Chondrocyte (in vitro differentiated cells): ENCODE results near the gene ICAM2. TPM values are rescaled to one million over a fixed set of nuclear protein-coding genes. Genes with fewer than 3 reads are reported as not detected.

Experiments used
- DNase-seq: peaks from one replicate; pipeline ENCODE4 v3.0.0; 2021; ENCODE audit warnings: mixed read lengths, low spot score
- H3K27ac Mint-ChIP-seq: one replicate; pipeline ENCODE4 v1.8.0; 2021; ENCODE audit warnings: mild to moderate bottlenecking, moderate library complexity, mixed read lengths; ENCODE audit not compliant: unreplicated experiment
- H3K27me3 Mint-ChIP-seq: 2 replicates; pipeline ENCODE4 v1.8.0; 2021; ENCODE audit warnings: low read depth, mixed read lengths
- H3K36me3 Mint-ChIP-seq: 2 replicates; pipeline ENCODE4 v1.8.0; 2021; ENCODE audit warnings: low read depth, mixed read lengths
- H3K4me1 Mint-ChIP-seq: 2 replicates; pipeline ENCODE4 v1.8.0; 2021; ENCODE audit warnings: low read depth, mild to moderate bottlenecking, mixed read lengths
- H3K4me3 Mint-ChIP-seq: one replicate; pipeline ENCODE4 v1.8.0; 2021; ENCODE audit warnings: mild to moderate bottlenecking, moderate library complexity, mixed read lengths; ENCODE audit not compliant: unreplicated experiment
- H3K9me3 Mint-ChIP-seq: 2 replicates; pipeline ENCODE4 v1.8.0; 2021; ENCODE audit warnings: low read depth, mixed read lengths
- total RNA-seq: library from RNA; stranded (reverse); gene quantifications from 3 replicates; pipeline ENCODE4 v1.2.1, GENCODE V29; 2021
- TF ChIP-seq, protein P1 (sequence below): fragments of 200-600 bp; sonication (generic); IDR thresholded peaks from 2 replicates; pipeline ENCODE4 v1.5.0; 2021; ENCODE audit warnings: antibody characterized with exemption, mild to moderate bottlenecking, moderate library complexity

The ICAM2 gene
- total RNA-seq, 1 donor from 2014 or later, result not detected

DNA sequence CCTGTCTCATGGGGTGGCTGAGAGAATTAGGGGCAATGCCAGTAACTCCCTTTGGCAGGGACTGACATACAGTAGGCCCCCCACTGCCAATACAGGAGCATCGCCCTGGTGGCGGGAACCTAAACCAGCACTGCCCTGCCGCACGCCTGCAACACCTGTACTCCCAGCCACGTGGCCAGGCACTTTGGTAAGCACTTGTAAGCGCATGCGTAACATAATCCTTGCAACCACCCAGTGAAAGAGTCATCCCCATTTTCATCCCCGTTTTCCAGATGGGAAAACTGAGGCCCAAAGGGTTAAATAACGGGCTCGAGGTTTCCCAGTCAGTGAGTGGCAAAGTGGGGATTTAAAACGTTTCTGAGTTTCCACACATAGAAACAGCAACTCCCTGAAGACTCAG, 65.2 kb downstream of the ICAM2 start:
- DNase-seq, result no peak
- Mint-ChIP-seq H3K36me3 (no peaks in the 10 kb centered on the region), H3K27me3 (peaks cover 5% of the 10 kb centered on the region), H3K9me3 (no peaks in the 10 kb centered on the region), H3K27ac (no peak overlapping the region), H3K4me3 (no peak overlapping the region), H3K4me1 (no peaks in the 10 kb centered on the region)
- TF ChIP-seq, protein P1, sequence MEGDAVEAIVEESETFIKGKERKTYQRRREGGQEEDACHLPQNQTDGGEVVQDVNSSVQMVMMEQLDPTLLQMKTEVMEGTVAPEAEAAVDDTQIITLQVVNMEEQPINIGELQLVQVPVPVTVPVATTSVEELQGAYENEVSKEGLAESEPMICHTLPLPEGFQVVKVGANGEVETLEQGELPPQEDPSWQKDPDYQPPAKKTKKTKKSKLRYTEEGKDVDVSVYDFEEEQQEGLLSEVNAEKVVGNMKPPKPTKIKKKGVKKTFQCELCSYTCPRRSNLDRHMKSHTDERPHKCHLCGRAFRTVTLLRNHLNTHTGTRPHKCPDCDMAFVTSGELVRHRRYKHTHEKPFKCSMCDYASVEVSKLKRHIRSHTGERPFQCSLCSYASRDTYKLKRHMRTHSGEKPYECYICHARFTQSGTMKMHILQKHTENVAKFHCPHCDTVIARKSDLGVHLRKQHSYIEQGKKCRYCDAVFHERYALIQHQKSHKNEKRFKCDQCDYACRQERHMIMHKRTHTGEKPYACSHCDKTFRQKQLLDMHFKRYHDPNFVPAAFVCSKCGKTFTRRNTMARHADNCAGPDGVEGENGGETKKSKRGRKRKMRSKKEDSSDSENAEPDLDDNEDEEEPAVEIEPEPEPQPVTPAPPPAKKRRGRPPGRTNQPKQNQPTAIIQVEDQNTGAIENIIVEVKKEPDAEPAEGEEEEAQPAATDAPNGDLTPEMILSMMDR, result no peak

DNA sequence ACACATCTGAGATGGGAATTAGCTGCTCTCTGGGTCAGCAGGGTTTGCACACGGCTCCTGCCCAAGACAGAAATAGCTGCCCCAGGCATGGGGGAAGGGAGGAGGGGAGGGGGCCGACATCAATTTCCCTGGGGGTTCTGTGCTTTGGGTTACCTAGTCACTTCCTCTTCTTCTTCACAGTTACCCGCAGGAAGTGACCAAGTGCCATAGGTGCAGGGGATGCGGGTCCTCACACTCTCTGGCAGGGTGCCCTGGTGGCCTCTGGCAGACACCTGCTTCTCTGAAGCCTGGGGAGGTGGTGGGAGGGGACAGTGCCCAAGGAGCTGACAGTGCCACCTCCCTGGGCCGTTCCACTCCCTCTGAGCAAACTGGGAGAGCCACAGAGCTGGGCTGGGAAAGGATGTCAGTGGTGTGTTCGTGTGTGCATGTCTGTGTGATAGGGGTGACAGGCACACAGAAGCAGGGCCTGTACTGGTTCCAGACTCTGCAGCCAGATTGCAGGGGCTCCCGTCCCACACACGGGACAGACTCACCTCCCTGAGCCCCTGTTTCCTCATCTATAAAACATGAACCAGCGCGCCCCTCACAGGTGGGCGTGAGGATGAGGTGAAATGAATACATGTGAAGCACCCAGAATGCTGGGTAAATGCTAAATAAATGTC, 65.9 kb downstream of the ICAM2 start:
- Mint-ChIP-seq H3K9me3 (no peaks in the 10 kb centered on the region), H3K4me1 (no peaks in the 10 kb centered on the region), H3K4me3 (no peak overlapping the region), H3K27me3 (peaks cover 3% of the 10 kb centered on the region), H3K36me3 (no peaks in the 10 kb centered on the region), H3K27ac (no peak overlapping the region)
- TF ChIP-seq, protein P1, result no peak
- no peak for DNase-seq

Other genes starting within 250 kb of the ICAM2 start
- 63.5 to 65.1 TPM (median 64.9 TPM) in 3 replicates for gene CCDC47, start 247.0 kb downstream of the ICAM2 start, total RNA-seq
- gene DDX42, start 246.5 kb downstream of the ICAM2 start, total RNA-seq, result 94.6 to 120 TPM (median 99.0 TPM) in 3 replicates
- gene PSMC5, start 193.2 kb downstream of the ICAM2 start, total RNA-seq, result 92.3 to 112 TPM (median 94.9 TPM) in 3 replicates
- 26.5 to 41.4 TPM (median 27.9 TPM) in 3 replicates for gene FTSJ3, start 193.0 kb downstream of the ICAM2 start, total RNA-seq
- gene SMARCD2, start 177.9 kb downstream of the ICAM2 start, total RNA-seq, result 30.7 to 35.1 TPM (median 34.6 TPM) in 3 replicates
- gene CSH2, start 147.0 kb downstream of the ICAM2 start, total RNA-seq, result 6.9 TPM in 1 of 3 replicates, not detected in the others
- gene GH2, start 138.7 kb downstream of the ICAM2 start, total RNA-seq, result not detected in 3 replicates
- 14.0 TPM in 1 of 3 replicates, not detected in the others for gene CSH1, start 124.1 kb downstream of the ICAM2 start, total RNA-seq
- 0.68 TPM in 1 of 3 replicates, not detected in the others for gene CSHL1, start 109.4 kb downstream of the ICAM2 start, total RNA-seq
- gene GH1, start 101.8 kb downstream of the ICAM2 start, total RNA-seq, result not detected in 3 replicates
- gene CD79B, start 88.3 kb downstream of the ICAM2 start, total RNA-seq, result not detected in 3 replicates
- gene SCN4A, start 47.7 kb downstream of the ICAM2 start, total RNA-seq, result not detected in 3 replicates
- 0.28 to 0.35 TPM in 2 of 3 replicates, not detected in the other for gene PRR29, start 22.3 kb downstream of the ICAM2 start, total RNA-seq
- gene ERN1, start 109.5 kb upstream of the ICAM2 start, total RNA-seq, result 12.1 to 18.2 TPM (median 14.9 TPM) in 3 replicates
- 45.3 to 119 TPM (median 47.3 TPM) in 3 replicates for gene TEX2, start 242.6 kb upstream of the ICAM2 start, total RNA-seq